ENCODE results near the gene PDCD1. TPM values are rescaled to one million over a fixed set of nuclear protein-coding genes. Genes with fewer than 3 reads are reported as not detected.

Gene PDCD1
- total and polyA plus RNA-seq, 2 donors: 12.7 to 16.0 TPM

Other genes with a start within 250 kb of the PDCD1 start
- gene THAP4, start 221.7 kb downstream of the PDCD1 start, total RNA-seq: 36.8 TPM
- 34.0 TPM for gene THAP4, start 221.7 kb downstream of the PDCD1 start, polyA plus RNA-seq
- gene ATG4B, start 221.2 kb downstream of the PDCD1 start, total RNA-seq: 30.9 TPM
- gene ATG4B, start 221.2 kb downstream of the PDCD1 start, polyA plus RNA-seq: 68.0 TPM
- 44.4 TPM for gene DTYMK, start 172.1 kb downstream of the PDCD1 start, total RNA-seq
- 20.3 TPM for gene DTYMK, start 172.1 kb downstream of the PDCD1 start, polyA plus RNA-seq
- gene ING5, start 156.9 kb downstream of the PDCD1 start, total RNA-seq: 29.8 TPM
- gene ING5, start 156.9 kb downstream of the PDCD1 start, polyA plus RNA-seq: 47.3 TPM
- gene D2HGDH, start 124.3 kb downstream of the PDCD1 start, total RNA-seq: 6.4 TPM
- 51.0 TPM for gene D2HGDH, start 124.3 kb downstream of the PDCD1 start, polyA plus RNA-seq
- gene GAL3ST2, start 82.1 kb downstream of the PDCD1 start, total RNA-seq: 0.09 TPM
- 0.02 TPM for gene GAL3ST2, start 82.1 kb downstream of the PDCD1 start, polyA plus RNA-seq
- 0.05 TPM for gene NEU4, start 49.7 kb downstream of the PDCD1 start, total RNA-seq
- 1.1 TPM for gene NEU4, start 49.7 kb downstream of the PDCD1 start, polyA plus RNA-seq
- gene RTP5, start 10.8 kb upstream of the PDCD1 start, total RNA-seq: 0.66 TPM
- gene RTP5, start 10.8 kb upstream of the PDCD1 start, polyA plus RNA-seq: 3.7 TPM

Data from thymus (tissue), 2 donors.